ENCODE results near the gene BGN.

BGN gene

DNA sequence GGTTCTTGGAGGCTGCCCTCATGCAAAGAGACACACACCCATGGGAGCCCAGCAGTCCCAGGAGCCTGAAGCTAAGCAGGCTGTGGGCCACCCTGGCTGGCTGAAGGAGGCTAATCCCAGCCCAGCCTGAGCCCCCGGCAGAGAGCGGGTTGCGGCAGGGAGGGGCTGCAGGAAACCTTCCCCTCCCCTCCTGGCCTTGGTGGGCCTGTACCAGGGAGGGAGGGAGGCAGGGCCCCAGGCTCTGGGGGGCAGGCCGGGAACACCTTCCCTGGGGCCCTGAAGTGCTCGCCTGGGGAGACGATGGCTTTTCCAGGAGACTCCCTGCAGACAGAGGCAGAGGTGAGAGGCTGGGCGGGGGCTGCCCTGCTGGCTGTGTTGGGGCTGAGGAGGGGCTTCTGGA, 3.7 kb downstream of the BGN start:
- Histone ChIP-seq H3K4me1 (ENCODE audit: control insufficient read depth in 1 of 2, insufficient read depth in 2 of 2, low read length in 2 of 2) (no peaks in the 10 kb centered on the region), H3K36me3 (ENCODE audit: control insufficient read depth in 1 of 2, insufficient read depth in 2 of 2, low read length in 2 of 2) (no peaks in the 10 kb centered on the region), H3K27me3 (ENCODE audit: low read depth, low read length) (no peaks in the 10 kb centered on the region), H3K4me3 (ENCODE audit: low read depth in 1 of 2, low read length in 2 of 2) (no peak overlapping the region), H3K27ac (ENCODE audit: low read length) (no peak overlapping the region), H3K9me3 (ENCODE audit: control insufficient read depth in 1 of 2, low read length in 2 of 2) (no peaks in the 10 kb centered on the region)

- Histone ChIP-seq H3K4me3 (ENCODE audit: low read depth in 1 of 2, low read length in 2 of 2) (no peak overlapping the region), H3K27ac (ENCODE audit: low read length) (no peak overlapping the region), H3K4me1 (ENCODE audit: control insufficient read depth in 1 of 2, insufficient read depth in 2 of 2, low read length in 2 of 2) (no peaks in the 10 kb centered on the region), H3K36me3 (ENCODE audit: control insufficient read depth in 1 of 2, insufficient read depth in 2 of 2, low read length in 2 of 2) (no peaks in the 10 kb centered on the region), H3K9me3 (ENCODE audit: control insufficient read depth in 1 of 2, low read length in 2 of 2) (no peaks in the 10 kb centered on the region), H3K27me3 (ENCODE audit: low read depth, low read length) (no peaks in the 10 kb centered on the region)
These were observed 4.6 kb downstream of the BGN start for GRCh38 chrX:153499341-153499740.

DNA sequence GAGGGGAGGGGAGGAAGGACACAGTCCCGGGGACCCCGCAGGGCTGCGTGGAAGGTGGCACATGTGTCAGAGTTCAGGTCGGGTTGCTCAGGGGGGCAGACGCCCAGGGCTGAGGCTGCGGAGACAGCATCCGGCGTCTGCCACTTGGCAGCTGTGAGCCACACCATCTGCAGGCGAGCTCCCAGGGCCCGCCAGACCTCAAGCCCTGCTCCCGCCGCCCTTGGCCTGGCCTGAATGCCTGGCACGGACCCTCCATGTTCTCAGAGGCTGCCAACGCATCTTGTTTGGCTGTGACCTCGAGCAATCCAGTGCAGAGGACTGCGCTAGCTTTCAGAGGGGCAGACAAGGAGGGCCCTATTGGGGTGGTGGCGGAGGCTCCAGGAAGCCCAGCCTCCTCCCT, 5.1 kb downstream of the BGN start:
- H3K27me3 ChIP-seq (ENCODE audit: low read depth, low read length) = no peaks in the 10 kb centered on the region
- no peaks in the 10 kb centered on the region for H3K4me1 ChIP-seq (ENCODE audit: control insufficient read depth in 1 of 2, insufficient read depth in 2 of 2, low read length in 2 of 2)
- no peaks in the 10 kb centered on the region for H3K36me3 ChIP-seq (ENCODE audit: control insufficient read depth in 1 of 2, insufficient read depth in 2 of 2, low read length in 2 of 2)
- no peak overlapping the region for H3K4me3 ChIP-seq (ENCODE audit: low read depth in 1 of 2, low read length in 2 of 2)
- H3K27ac ChIP-seq (ENCODE audit: low read length) = no peak overlapping the region
- no peaks in the 10 kb centered on the region for H3K9me3 ChIP-seq (ENCODE audit: control insufficient read depth in 1 of 2, low read length in 2 of 2)

GRCh38 chrX:153500676-153501280, 6.0 kb downstream of the BGN start:
- Histone ChIP-seq H3K4me1 (ENCODE audit: control insufficient read depth in 1 of 2, insufficient read depth in 2 of 2, low read length in 2 of 2) (no peaks in the 10 kb centered on the region), H3K4me3 (ENCODE audit: low read depth in 1 of 2, low read length in 2 of 2) (no peak overlapping the region)

DNA sequence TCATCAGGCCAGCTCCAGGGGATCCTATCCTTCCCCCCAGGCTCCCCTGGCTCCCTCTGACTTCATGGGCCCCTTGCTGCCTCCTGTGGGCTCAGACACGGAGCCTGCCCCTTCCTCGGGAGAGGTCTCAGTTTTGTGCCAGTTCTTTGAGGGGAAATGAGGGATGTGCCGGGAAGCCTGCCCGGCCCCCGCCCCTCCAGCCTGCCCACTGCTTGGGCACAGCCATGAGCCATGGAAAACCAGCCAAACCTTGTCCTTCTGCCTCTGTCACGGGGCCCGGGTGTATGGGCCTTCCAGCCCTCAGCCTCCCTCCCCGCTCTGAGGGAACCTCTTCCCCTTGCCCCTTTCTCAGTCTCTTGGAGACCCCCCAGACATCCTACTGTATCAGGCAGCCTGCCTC, 6.8 kb downstream of the BGN start:
- no peak overlapping the region for H3K4me3 ChIP-seq (ENCODE audit: low read depth in 1 of 2, low read length in 2 of 2)
- H3K27me3 ChIP-seq (ENCODE audit: low read depth, low read length) = no peaks in the 10 kb centered on the region
- H3K27ac ChIP-seq (ENCODE audit: low read length) = no peak overlapping the region
- H3K4me1 ChIP-seq (ENCODE audit: control insufficient read depth in 1 of 2, insufficient read depth in 2 of 2, low read length in 2 of 2) = no peaks in the 10 kb centered on the region
- no peaks in the 10 kb centered on the region for H3K36me3 ChIP-seq (ENCODE audit: control insufficient read depth in 1 of 2, insufficient read depth in 2 of 2, low read length in 2 of 2)
- H3K9me3 ChIP-seq (ENCODE audit: control insufficient read depth in 1 of 2, low read length in 2 of 2) = no peaks in the 10 kb centered on the region

More at GRCh38 chrX:153500676-153501280, 6.0 kb downstream of the BGN start:
- no peak overlapping the region for H3K27ac ChIP-seq (ENCODE audit: low read length)
- no peaks in the 10 kb centered on the region for H3K9me3 ChIP-seq (ENCODE audit: control insufficient read depth in 1 of 2, low read length in 2 of 2)
- no peaks in the 10 kb centered on the region for H3K27me3 ChIP-seq (ENCODE audit: low read depth, low read length)
- no peaks in the 10 kb centered on the region for H3K36me3 ChIP-seq (ENCODE audit: control insufficient read depth in 1 of 2, insufficient read depth in 2 of 2, low read length in 2 of 2)

- no peaks in the 10 kb centered on the region for H3K9me3 ChIP-seq (ENCODE audit: control insufficient read depth in 1 of 2, low read length in 2 of 2)
- H3K27me3 ChIP-seq (ENCODE audit: low read depth, low read length) = no peaks in the 10 kb centered on the region
- H3K4me1 ChIP-seq (ENCODE audit: control insufficient read depth in 1 of 2, insufficient read depth in 2 of 2, low read length in 2 of 2) = no peaks in the 10 kb centered on the region
- H3K4me3 ChIP-seq (ENCODE audit: low read depth in 1 of 2, low read length in 2 of 2) = no peak overlapping the region
- H3K36me3 ChIP-seq (ENCODE audit: control insufficient read depth in 1 of 2, insufficient read depth in 2 of 2, low read length in 2 of 2) = no peaks in the 10 kb centered on the region
- H3K27ac ChIP-seq (ENCODE audit: low read length) = no peak overlapping the region
These were observed 7.4 kb downstream of the BGN start for GRCh38 chrX:153502131-153502530.

DNA sequence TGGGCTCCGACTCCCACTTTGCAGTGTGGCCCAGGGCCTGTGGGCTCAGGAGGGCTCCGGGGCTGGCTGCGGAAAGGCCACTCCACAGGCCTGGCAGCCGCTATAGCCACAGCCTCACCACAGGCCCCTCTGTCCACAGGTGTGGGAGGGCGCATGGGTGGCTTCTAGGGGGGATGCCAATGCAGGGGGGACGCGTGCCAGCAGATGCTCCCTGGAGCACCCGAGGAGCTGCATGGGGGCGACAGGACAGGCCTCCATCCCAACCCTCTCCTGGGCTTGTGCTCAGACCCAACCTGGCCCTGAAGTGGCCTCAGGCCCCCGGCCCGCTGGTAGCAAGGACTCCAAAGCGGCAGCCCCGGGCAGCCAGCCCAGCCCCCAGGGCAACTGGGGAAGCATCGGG, 8.0 kb downstream of the BGN start:
- H3K27ac ChIP-seq (ENCODE audit: low read length) = no peak overlapping the region
- H3K36me3 ChIP-seq (ENCODE audit: control insufficient read depth in 1 of 2, insufficient read depth in 2 of 2, low read length in 2 of 2) = no peaks in the 10 kb centered on the region
- H3K27me3 ChIP-seq (ENCODE audit: low read depth, low read length) = no peaks in the 10 kb centered on the region
- H3K4me1 ChIP-seq (ENCODE audit: control insufficient read depth in 1 of 2, insufficient read depth in 2 of 2, low read length in 2 of 2) = no peaks in the 10 kb centered on the region
- H3K4me3 ChIP-seq (ENCODE audit: low read depth in 1 of 2, low read length in 2 of 2) = no peak overlapping the region
- H3K9me3 ChIP-seq (ENCODE audit: control insufficient read depth in 1 of 2, low read length in 2 of 2) = no peaks in the 10 kb centered on the region

- Histone ChIP-seq H3K27me3 (ENCODE audit: low read depth, low read length) (no peaks in the 10 kb centered on the region), H3K36me3 (ENCODE audit: control insufficient read depth in 1 of 2, insufficient read depth in 2 of 2, low read length in 2 of 2) (no peaks in the 10 kb centered on the region), H3K9me3 (ENCODE audit: control insufficient read depth in 1 of 2, low read length in 2 of 2) (no peaks in the 10 kb centered on the region), H3K27ac (ENCODE audit: low read length) (no peak overlapping the region), H3K4me1 (ENCODE audit: control insufficient read depth in 1 of 2, insufficient read depth in 2 of 2, low read length in 2 of 2) (no peaks in the 10 kb centered on the region), H3K4me3 (ENCODE audit: low read depth in 1 of 2, low read length in 2 of 2) (no peak overlapping the region)
These were observed 9.8 kb downstream of the BGN start for GRCh38 chrX:153504445-153505016.

- H3K27me3 ChIP-seq (ENCODE audit: low read depth, low read length) = no peaks in the 10 kb centered on the region
- H3K36me3 ChIP-seq (ENCODE audit: control insufficient read depth in 1 of 2, insufficient read depth in 2 of 2, low read length in 2 of 2) = no peaks in the 10 kb centered on the region
- no peak overlapping the region for H3K27ac ChIP-seq (ENCODE audit: low read length)
- no peaks in the 10 kb centered on the region for H3K4me1 ChIP-seq (ENCODE audit: control insufficient read depth in 1 of 2, insufficient read depth in 2 of 2, low read length in 2 of 2)
- H3K9me3 ChIP-seq (ENCODE audit: control insufficient read depth in 1 of 2, low read length in 2 of 2) = no peaks in the 10 kb centered on the region
- no peak overlapping the region for H3K4me3 ChIP-seq (ENCODE audit: low read depth in 1 of 2, low read length in 2 of 2)
These were observed 10.6 kb downstream of the BGN start for GRCh38 chrX:153505361-153505760.

DNA sequence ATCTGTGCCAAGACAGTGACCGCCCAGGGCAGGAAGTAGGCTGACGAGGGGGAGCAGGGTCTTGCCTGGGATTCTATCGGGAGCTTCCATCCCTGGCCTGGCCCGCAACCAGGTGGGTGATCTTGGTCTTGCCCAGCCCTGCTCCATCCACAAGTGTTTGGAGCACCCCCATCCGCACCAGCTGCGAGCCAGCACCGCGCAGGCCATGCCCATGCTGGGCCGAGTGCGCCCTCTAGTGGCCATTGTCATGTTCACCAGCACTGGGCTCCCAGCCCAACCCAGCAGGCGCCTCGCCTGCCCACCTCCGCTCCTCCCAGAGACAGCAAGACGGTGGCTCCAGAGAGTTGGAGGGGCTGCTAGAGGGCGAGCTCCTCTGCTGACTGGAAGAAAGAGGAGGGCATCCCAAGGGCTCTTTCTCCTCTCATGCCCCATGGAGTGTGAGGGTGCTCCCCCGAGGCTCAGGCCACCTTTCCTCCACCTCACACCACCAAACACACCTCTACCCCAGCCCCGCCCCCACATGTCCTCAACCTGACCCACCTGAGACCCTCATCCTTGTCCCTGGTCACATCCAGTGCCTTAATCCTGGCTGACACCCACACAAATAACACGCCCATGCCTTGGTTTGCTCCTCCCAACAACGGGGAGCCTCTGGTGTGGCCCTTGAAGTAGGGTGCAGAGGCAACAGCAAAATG, 12.9 kb downstream of the BGN start:
- H3K27ac ChIP-seq (ENCODE audit: low read length) = no peak overlapping the region
- no peaks in the 10 kb centered on the region for H3K9me3 ChIP-seq (ENCODE audit: control insufficient read depth in 1 of 2, low read length in 2 of 2)
- H3K36me3 ChIP-seq (ENCODE audit: control insufficient read depth in 1 of 2, insufficient read depth in 2 of 2, low read length in 2 of 2) = no peaks in the 10 kb centered on the region
- no peaks in the 10 kb centered on the region for H3K27me3 ChIP-seq (ENCODE audit: low read depth, low read length)
- H3K4me3 ChIP-seq (ENCODE audit: low read depth in 1 of 2, low read length in 2 of 2) = no peak overlapping the region
- H3K4me1 ChIP-seq (ENCODE audit: control insufficient read depth in 1 of 2, insufficient read depth in 2 of 2, low read length in 2 of 2) = no peaks in the 10 kb centered on the region

GRCh38 chrX:153509592-153509991, 14.8 kb downstream of the BGN start:
- H3K4me3 ChIP-seq (ENCODE audit: low read depth in 1 of 2, low read length in 2 of 2) = no peak overlapping the region
- no peak overlapping the region for H3K27ac ChIP-seq (ENCODE audit: low read length)
- no peaks in the 10 kb centered on the region for H3K9me3 ChIP-seq (ENCODE audit: control insufficient read depth in 1 of 2, low read length in 2 of 2)
- no peaks in the 10 kb centered on the region for H3K4me1 ChIP-seq (ENCODE audit: control insufficient read depth in 1 of 2, insufficient read depth in 2 of 2, low read length in 2 of 2)
- H3K27me3 ChIP-seq (ENCODE audit: low read depth, low read length) = no peaks in the 10 kb centered on the region
- no peaks in the 10 kb centered on the region for H3K36me3 ChIP-seq (ENCODE audit: control insufficient read depth in 1 of 2, insufficient read depth in 2 of 2, low read length in 2 of 2)

- Histone ChIP-seq H3K36me3 (ENCODE audit: control insufficient read depth in 1 of 2, insufficient read depth in 2 of 2, low read length in 2 of 2) (no peaks in the 10 kb centered on the region), H3K4me3 (ENCODE audit: low read depth in 1 of 2, low read length in 2 of 2) (no peak overlapping the region), H3K27ac (ENCODE audit: low read length) (no peak overlapping the region), H3K27me3 (ENCODE audit: low read depth, low read length) (no peaks in the 10 kb centered on the region), H3K9me3 (ENCODE audit: control insufficient read depth in 1 of 2, low read length in 2 of 2) (no peaks in the 10 kb centered on the region), H3K4me1 (ENCODE audit: control insufficient read depth in 1 of 2, insufficient read depth in 2 of 2, low read length in 2 of 2) (no peaks in the 10 kb centered on the region)
These were observed 15.6 kb downstream of the BGN start for GRCh38 chrX:153510383-153510782.

Data from muscle layer of duodenum (tissue), 2 donors.